Endothelial cell of umbilical vein (primary cell): ENCODE results near the gene TTBK1. TPM values are rescaled to one million over a fixed set of nuclear protein-coding genes. Genes with fewer than 3 reads are reported as not detected.

Experiments
- BruUV-seq: library from RNA; stranded (reverse); fragments of 400-500 nt; replicated peaks from 2 replicates; lab custom pipeline; 2021; lab: Mats Ljungman, UMichigan
- CTCF ChIA-PET: fragments of 300-600, 350-600 bp; sonication (Branson Sonifier 250); formaldehyde crosslinking; loops from one replicate; lab custom pipeline; 2021; ENCODE audit warnings: antibody characterized with exemption, inconsistent platforms; lab: Charles Lee
- POLR2A ChIA-PET: fragments of 300-600, 350-600 bp; sonication (Branson Sonifier 250); formaldehyde crosslinking; loops from one replicate; lab custom pipeline; 2021; ENCODE audit warnings: antibody characterized with exemption, inconsistent platforms; lab: Charles Lee
- DNase-seq: peaks from one replicate; pipeline ENCODE4 v3.0.0-alpha.2; 2011; ENCODE audit warnings: low read depth, low spot score
- FAIRE-seq: peaks from 2 replicates; lab custom pipeline; 2011; peaks lifted over from hg19 to GRCh38; lab: Jason Lieb, UNC
- H2AFZ ChIP-seq: 2 replicates; pipeline ENCODE4 v1.6.0; 2012; ENCODE audit warnings: low read depth, low read length, control low read depth, inconsistent platforms
- H3K27ac ChIP-seq: 2 replicates; pipeline ENCODE4 v1.5.1; 2011; ENCODE audit warnings: low read depth, mild to moderate bottlenecking, control low read depth, low read length, moderate library complexity; ENCODE audit not compliant: insufficient read depth
- H3K27me3 ChIP-seq, 2 experiments: 2 replicates each; pipeline versions ENCODE4 v1.6.0 to v1.6.1; 2011; ENCODE audit warnings: low read length in 2 of 2, mixed read lengths in 1 of 2; ENCODE audit not compliant: control insufficient read depth in 2 of 2, insufficient read depth in 2 of 2
- H3K36me3 ChIP-seq, 2 experiments: 2 replicates in 1 of 2; 3 replicates in 1 of 2; pipeline ENCODE4 v1.5.1; 2011; ENCODE audit warnings: low read length in 2 of 2, mild to moderate bottlenecking in 1 of 2, moderate library complexity in 1 of 2; ENCODE audit not compliant: control insufficient read depth in 2 of 2, insufficient read depth in 2 of 2; ENCODE audit errors: extremely low read depth in 1 of 2
- H3K4me1 ChIP-seq: 3 replicates; pipeline ENCODE4 v1.5.1; 2011; ENCODE audit warnings: mild to moderate bottlenecking, low read length; ENCODE audit not compliant: control insufficient read depth, insufficient read depth; ENCODE audit errors: extremely low read depth
- H3K4me2 ChIP-seq: 2 replicates; pipeline ENCODE4 v1.6.1; 2011; ENCODE audit warnings: low read length, control low read depth, mixed read lengths; ENCODE audit not compliant: insufficient read depth
- H3K4me3 ChIP-seq, 3 experiments: fragments of 200-600 bp in 1 of 3; sonication (generic), shearing (Covaris generic) in 1 of 3; replicated peaks in 1 of 3; 2 replicates each; pipeline ENCODE4 v1.5.1; 2011 to 2016; ENCODE audit warnings: control low read depth in 3 of 3, low read length in 3 of 3, mild to moderate bottlenecking in 2 of 3, inconsistent platforms in 1 of 3, low read depth in 1 of 3, moderate library complexity in 1 of 3; ENCODE audit not compliant: insufficient read depth in 1 of 3
- H3K79me2 ChIP-seq: 2 replicates; pipeline ENCODE4 v1.6.0; 2012; ENCODE audit warnings: low read length, inconsistent platforms; ENCODE audit not compliant: control insufficient read depth, insufficient read depth
- H3K9ac ChIP-seq: replicated peaks from 2 replicates; pipeline ENCODE3; 2011; ENCODE audit warnings: low read length, control low read depth; ENCODE audit not compliant: insufficient read depth; ENCODE audit errors: extremely low read depth
- H3K9me1 ChIP-seq: replicated peaks from 3 replicates; pipeline ENCODE4 v1.6.0; 2011; ENCODE audit warnings: mild to moderate bottlenecking, low read length; ENCODE audit not compliant: control insufficient read depth, insufficient read depth; ENCODE audit errors: extremely low read depth
- H3K9me3 ChIP-seq: replicated peaks from 2 replicates; pipeline ENCODE4 v1.5.1; 2012; ENCODE audit warnings: low read length, inconsistent platforms; ENCODE audit not compliant: control insufficient read depth, insufficient read depth
- H4K20me1 ChIP-seq: replicated peaks from 2 replicates; pipeline ENCODE3; 2011; ENCODE audit warnings: mild to moderate bottlenecking, low read length; ENCODE audit not compliant: control insufficient read depth, insufficient read depth; ENCODE audit errors: extremely low read depth
- EZH2 ChIP-seq: IDR thresholded peaks from 2 replicates; pipeline ENCODE4 v1.6.1; 2012; ENCODE audit warnings: borderline replicate concordance, low read depth, mild to moderate bottlenecking, moderate library complexity, low read length, inconsistent platforms; ENCODE audit not compliant: severe bottlenecking
- FOS ChIP-seq: IDR thresholded peaks from 2 replicates; pipeline ENCODE4 v1.6.1; 2011; ENCODE audit warnings: mild to moderate bottlenecking, low read length, moderate library complexity, borderline replicate concordance; ENCODE audit not compliant: insufficient read depth
- GATA2 ChIP-seq: IDR thresholded peaks from 2 replicates; pipeline ENCODE4 v1.7.0; 2011; ENCODE audit warnings: low read depth, mild to moderate bottlenecking, moderate library complexity, mixed read lengths, low read length; ENCODE audit not compliant: insufficient read length, insufficient read depth
- JUN ChIP-seq: IDR thresholded peaks from 2 replicates; pipeline ENCODE4 v1.6.1; 2011; ENCODE audit warnings: borderline replicate concordance, low read depth; ENCODE audit not compliant: insufficient read length, insufficient read depth
- MYC ChIP-seq: IDR thresholded peaks from one replicate; pipeline ENCODE4 v1.6.1; 2011; ENCODE audit warnings: mild to moderate bottlenecking, low read depth, low read length
- POLR2A ChIP-seq: IDR thresholded peaks from 2 replicates; pipeline ENCODE4 v1.6.1; 2012; ENCODE audit warnings: low read depth, mild to moderate bottlenecking, control low read depth, low read length
- POLR2AphosphoS5 ChIP-seq: IDR thresholded peaks from 2 replicates; pipeline ENCODE4 v1.6.1; 2012; ENCODE audit warnings: low read depth, mild to moderate bottlenecking, control low read depth, low read length, moderate library complexity; ENCODE audit not compliant: insufficient read depth
- dilution Hi-C: fragments of 300-500 bp; cut with MboI; formaldehyde crosslinking; loops from one replicate; pipeline ENCODE4 v1.15.0; 2019; ENCODE audit warnings: low sequenced_read_pairs; ENCODE audit not compliant: extremely low pct_ligation_motif_present
- intact Hi-C: fragments of 100-400 bp; cut with micrococcal nuclease; formaldehyde crosslinking; loops from one replicate; pipeline ENCODE4 v1.10.0; 2022
- polyA plus RNA-seq, 4 experiments: library from polyadenylated mRNA; depleted of rRNA in 3 of 4; stranded (reverse) in 3 of 4; unstranded in 1 of 4; fragments of >200 nt; gene quantifications; 2 replicates each; pipeline versions ENCODE4 v1.2.1 to v1.2.3, GENCODE V29; 2011 to 2012; ENCODE audit warnings: missing spikeins in 1 of 4
- total RNA-seq: library from RNA; stranded (reverse); gene quantifications from 2 replicates; pipeline ENCODE4 v1.2.3, GENCODE V29; 2021
- TF ChIP-seq, protein P1 (sequence below), 2 donors: IDR thresholded peaks; 1 replicate in 1 of 2; 2 replicates in 1 of 2; pipeline ENCODE4 v1.5.1; 2011; ENCODE audit warnings: low read length in 2 of 2, mild to moderate bottlenecking in 2 of 2, moderate library complexity in 2 of 2, control low read depth in 1 of 2, inconsistent platforms in 1 of 2, low read depth in 1 of 2; ENCODE audit not compliant: insufficient read depth in 1 of 2; ENCODE audit errors: extremely low read depth in 1 of 2
- TF ChIP-seq, protein P2 (sequence below): IDR thresholded peaks from 2 replicates; pipeline ENCODE4 v1.6.1; 2011; ENCODE audit not compliant: insufficient read depth, insufficient read length

The TTBK1 gene
- total and polyA plus RNA-seq, 2 donors (not counting 3 experiments of a cell fraction or from before 2014, with no cell fraction given): 0.06 TPM; not detected in 1

DNA sequence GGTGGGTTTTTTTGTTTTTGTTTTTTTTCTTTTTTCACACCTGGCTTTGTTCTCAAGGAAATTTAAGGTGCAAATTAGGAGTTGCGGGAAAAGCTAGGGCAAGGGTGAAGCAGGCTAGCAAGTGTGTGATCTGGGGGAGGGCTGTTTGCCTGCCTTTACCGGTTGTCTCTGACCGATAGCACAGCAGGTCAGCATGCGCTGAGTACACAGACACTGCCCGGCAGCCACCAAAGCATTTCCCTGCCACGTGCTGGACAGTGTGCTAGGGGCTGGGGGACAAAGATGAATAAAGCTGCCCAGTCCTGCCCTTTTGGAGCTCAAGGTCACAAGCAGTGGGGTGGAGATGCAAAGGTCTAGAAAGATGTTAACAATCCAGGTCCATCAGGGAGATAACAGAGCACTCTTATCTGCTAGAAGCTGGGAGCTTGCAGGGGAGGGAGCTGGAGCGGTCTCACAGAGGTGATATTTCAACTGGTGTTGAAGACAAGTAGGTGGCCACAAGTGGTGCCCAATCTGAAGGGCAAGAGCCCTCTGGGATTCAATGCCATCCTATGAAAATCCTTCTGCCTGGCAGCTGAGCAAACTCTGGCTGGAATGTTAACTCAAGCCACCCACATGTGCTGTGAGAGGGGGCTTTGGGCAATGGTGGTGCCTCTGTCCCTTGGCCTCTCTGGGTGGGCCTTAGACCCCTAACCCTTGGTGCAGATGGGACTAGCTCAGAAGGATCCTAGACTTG is 24.5 kb downstream of the TTBK1 start:
- DNase-seq (no peak), FAIRE-seq (no peak)
- ChIA-PET CTCF (interaction anchor here (1.0 to 1.6 kb wide), 2 partner anchors 39 to 238 kb away, joined by 4 to 5 read pairs; partner anchors contain the start of gene DNPH1), POLR2A (no interaction called here)
- no TSS peak for BruUV-seq
- Histone ChIP-seq H3K36me3 (no peaks in the 10 kb centered on the region), H3K9me3 (no peaks in the 10 kb centered on the region), H3K9ac (no peak overlapping the region), H3K27ac (no peak overlapping the region), H3K4me3 (no peak overlapping the region), H4K20me1 (no peaks in the 10 kb centered on the region), H3K9me1 (no peaks in the 10 kb centered on the region), H3K79me2 (no peaks in the 10 kb centered on the region), H2AFZ (no peak overlapping the region), H3K4me2 (no peak overlapping the region), H3K27me3 (peaks cover 18 to 29% of the 10 kb centered on the region in 2 experiments), H3K4me1 (no peaks in the 10 kb centered on the region)
- TF ChIP-seq, protein P1, sequence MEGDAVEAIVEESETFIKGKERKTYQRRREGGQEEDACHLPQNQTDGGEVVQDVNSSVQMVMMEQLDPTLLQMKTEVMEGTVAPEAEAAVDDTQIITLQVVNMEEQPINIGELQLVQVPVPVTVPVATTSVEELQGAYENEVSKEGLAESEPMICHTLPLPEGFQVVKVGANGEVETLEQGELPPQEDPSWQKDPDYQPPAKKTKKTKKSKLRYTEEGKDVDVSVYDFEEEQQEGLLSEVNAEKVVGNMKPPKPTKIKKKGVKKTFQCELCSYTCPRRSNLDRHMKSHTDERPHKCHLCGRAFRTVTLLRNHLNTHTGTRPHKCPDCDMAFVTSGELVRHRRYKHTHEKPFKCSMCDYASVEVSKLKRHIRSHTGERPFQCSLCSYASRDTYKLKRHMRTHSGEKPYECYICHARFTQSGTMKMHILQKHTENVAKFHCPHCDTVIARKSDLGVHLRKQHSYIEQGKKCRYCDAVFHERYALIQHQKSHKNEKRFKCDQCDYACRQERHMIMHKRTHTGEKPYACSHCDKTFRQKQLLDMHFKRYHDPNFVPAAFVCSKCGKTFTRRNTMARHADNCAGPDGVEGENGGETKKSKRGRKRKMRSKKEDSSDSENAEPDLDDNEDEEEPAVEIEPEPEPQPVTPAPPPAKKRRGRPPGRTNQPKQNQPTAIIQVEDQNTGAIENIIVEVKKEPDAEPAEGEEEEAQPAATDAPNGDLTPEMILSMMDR (IDR thresholded peaks at IDR 0.05; ENCODE audit: extremely low read depth in 1 of 2, insufficient read depth in 1 of 2, low read depth in 1 of 2, low read length in 2 of 2): no peak
- no peak for TF ChIP-seq JUN
- TF ChIP-seq MYC: no peak
- no peak for TF ChIP-seq FOS
- no peak for TF ChIP-seq GATA2
- TF ChIP-seq POLR2A: no peak
- TF ChIP-seq, protein P2, sequence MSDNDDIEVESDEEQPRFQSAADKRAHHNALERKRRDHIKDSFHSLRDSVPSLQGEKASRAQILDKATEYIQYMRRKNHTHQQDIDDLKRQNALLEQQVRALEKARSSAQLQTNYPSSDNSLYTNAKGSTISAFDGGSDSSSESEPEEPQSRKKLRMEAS: no peak
- TF ChIP-seq EZH2: no peak
- TF ChIP-seq POLR2AphosphoS5: no peak
- intact Hi-C loops: no loop called here
- dilution Hi-C loops: no loop called here
